KOPT-K1 (cell line): ENCODE results near the gene MARCHF10.

Experiments
- H3K27ac ChIP-seq: fragments of 200-600 bp; sonication (generic); 2 replicates; pipeline ENCODE4 v1.5.1; 2016; ENCODE audit warnings: antibody characterized with exemption, mild to moderate bottlenecking, low read depth, low read length; ENCODE audit not compliant: poor library complexity, severe bottlenecking
- H3K36me3 ChIP-seq: fragments of 200-600 bp; sonication (generic); 2 replicates; pipeline ENCODE4 v1.5.1; 2017; ENCODE audit warnings: antibody characterized with exemption, mild to moderate bottlenecking, low read length, moderate library complexity; ENCODE audit not compliant: insufficient read depth
- H3K9me3 ChIP-seq: fragments of 200-600 bp; sonication (generic); 2 replicates; pipeline ENCODE4 v1.5.1; 2017; ENCODE audit warnings: antibody characterized with exemption, low read length, mild to moderate bottlenecking; ENCODE audit not compliant: insufficient read depth, poor library complexity, severe bottlenecking

Gene MARCHF10

DNA sequence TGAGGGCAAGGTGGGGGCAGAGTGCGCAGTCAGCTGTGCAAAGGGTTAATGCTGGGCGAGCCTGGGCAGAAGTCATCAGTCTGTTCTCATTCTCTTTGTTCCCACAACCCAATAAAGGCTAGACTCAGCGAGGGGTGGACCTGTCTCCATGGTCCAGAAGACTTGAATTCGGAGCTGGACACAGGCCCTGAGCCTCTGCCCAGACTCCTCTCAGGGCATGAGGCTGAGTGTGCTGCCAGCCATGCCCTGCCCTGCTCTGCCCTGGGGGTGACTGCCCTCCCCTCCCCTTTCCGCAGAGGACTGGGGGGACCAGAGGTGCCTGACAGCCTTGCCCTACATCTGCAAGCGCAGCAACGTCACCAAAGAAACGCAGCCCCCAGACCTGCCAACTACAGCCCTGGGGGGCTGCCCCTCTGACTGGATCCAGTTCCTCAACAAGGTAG is 126.2 kb downstream of the MARCHF10 start:
- no peaks in the 10 kb centered on the region for H3K9me3 ChIP-seq
- no peak overlapping the region for H3K27ac ChIP-seq
- peaks cover 10% of the 10 kb centered on the region; the same call in 1 of the 2 replicates for H3K36me3 ChIP-seq

DNA sequence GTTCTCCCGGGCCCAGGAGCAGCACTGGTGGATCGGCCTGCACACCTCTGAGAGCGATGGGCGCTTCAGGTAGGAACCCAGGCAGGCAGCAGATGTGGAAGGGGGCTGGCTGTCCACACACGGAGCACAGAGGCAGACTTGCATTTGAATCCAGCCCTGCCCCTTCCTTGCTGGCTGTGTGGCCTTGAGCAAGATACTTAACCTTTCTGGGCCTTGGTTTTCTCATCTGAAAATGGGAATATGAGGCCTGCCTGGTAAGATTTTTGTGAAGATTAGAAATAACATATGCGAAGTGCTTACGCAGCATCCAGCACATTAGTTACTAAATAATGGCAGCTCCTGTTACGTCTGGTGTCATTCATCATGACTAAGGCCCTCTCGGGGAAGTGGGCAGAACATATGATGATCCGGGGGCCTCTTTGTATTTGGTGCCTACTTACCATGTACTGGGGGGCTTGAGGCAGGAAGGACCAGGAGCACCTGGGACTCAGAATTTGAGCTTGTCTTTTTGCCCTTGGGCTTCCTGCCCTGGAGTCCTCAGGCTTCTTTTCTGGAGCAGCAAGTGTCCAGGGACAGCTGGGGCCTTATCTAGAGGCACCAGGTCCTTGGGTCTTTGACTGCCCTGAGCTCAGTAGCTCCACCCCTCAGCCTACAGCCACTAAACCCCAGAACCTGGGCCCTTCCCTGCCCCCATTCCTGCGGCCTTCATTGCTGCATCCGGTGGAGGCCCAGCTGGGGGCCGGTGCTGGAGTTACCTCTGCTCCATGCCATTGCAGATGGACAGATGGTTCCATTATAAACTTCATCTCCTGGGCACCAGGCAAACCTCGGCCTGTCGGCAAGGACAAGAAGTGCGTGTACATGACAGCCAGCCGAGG is 126.8 kb downstream of the MARCHF10 start:
- H3K9me3 ChIP-seq = no peaks in the 10 kb centered on the region
- H3K27ac ChIP-seq = no peak overlapping the region
- peaks cover 10% of the 10 kb centered on the region; the same call in 1 of the 2 replicates for H3K36me3 ChIP-seq

DNA sequence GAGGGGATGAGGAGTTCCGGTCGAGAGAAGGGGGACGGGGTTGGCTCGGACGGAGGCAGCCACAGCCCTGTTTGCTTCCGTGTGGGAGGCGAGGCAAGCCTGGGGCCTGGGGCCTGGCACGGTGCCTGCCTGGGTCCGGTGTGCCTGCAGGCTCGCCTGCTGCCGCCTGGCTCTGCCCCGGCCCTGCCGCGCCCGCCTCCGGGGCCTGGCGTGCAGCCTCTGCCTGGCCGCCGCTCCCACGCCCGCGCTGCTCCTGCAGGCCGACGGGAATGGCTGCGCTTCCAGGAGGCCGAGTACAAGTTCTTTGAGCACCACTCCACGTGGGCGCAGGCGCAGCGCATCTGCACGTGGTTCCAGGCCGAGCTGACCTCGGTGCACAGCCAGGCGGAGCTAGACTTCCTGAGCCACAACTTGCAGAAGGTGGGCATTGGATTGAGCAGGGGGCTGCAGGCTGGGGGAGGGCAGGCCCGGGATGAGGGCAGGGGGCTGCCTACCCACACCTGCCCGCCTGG is 127.5 kb downstream of the MARCHF10 start:
- peaks cover 10% of the 10 kb centered on the region; the same call in 1 of the 2 replicates for H3K36me3 ChIP-seq
- H3K9me3 ChIP-seq = no peaks in the 10 kb centered on the region
- H3K27ac ChIP-seq = no peak overlapping the region

DNA sequence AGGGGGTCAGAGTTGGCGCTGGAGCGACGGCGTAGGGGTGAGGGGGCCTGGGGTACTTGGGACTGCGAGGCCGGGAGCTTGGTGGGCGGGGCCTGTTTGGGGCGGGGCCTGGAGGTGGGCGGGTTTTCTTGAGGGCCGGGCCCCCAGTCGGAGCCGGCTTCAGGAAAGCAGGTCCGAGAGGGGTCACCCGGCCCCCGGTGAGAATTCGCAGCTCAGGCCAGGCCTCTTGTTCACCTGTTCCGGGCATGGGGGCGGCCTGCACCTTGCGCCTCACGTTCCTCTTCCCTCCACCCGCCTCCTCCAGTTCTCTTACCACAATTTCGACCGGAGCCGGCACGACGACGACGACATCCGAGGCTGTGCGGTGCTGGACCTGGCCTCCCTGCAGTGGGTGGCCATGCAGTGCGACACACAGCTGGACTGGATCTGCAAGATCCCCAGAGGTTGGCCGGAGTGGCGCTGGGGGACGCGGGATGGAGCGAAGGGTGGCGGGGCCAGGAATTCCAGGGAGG is 128.2 kb downstream of the MARCHF10 start:
- Histone ChIP-seq H3K27ac (no peak overlapping the region), H3K9me3 (no peaks in the 10 kb centered on the region), H3K36me3 (peaks cover 10% of the 10 kb centered on the region; the same call in 1 of the 2 replicates)

DNA sequence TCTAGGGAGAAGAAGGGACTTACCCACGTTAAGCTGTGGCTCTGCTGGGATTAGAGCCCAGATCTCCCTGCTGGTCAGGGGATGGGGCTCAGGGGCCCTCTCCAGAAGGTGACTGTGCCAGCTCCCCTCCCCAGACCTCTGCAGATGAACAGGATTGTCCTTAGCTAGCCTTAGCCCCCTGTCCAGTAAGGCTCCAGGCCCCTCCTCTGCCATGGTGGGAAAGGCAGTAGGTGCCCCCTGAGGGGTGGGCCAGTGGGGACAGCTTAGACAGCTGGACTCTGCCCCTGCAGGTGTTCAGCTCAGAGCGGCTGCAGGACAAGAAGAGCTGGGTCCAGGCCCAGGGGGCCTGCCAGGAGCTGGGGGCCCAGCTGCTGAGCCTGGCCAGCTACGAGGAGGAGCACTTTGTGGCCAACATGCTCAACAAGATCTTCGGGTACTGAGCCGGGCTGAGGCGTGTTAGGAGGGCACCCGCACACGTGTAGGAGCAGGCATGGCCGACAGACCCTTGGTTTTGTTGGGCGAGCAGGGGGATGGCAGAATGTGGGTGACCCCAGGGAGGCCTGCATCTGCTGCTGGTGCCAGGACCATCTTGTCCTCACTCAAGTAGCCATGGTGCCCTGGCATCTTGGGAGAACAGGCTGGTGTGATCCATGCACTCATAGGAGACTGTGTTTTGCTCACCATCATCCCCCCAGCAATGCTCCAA is 129.7 kb downstream of the MARCHF10 start:
- no peak overlapping the region for H3K27ac ChIP-seq
- H3K36me3 ChIP-seq = peaks cover 15% of the 10 kb centered on the region; the same call in 1 of the 2 replicates
- H3K9me3 ChIP-seq = no peaks in the 10 kb centered on the region

- Histone ChIP-seq H3K36me3 (peaks cover 15% of the 10 kb centered on the region; the same call in 1 of the 2 replicates), H3K27ac (no peak overlapping the region), H3K9me3 (no peaks in the 10 kb centered on the region)
These were observed 131.0 kb downstream of the MARCHF10 start for GRCh38 chr17:62676952-62677596.

DNA sequence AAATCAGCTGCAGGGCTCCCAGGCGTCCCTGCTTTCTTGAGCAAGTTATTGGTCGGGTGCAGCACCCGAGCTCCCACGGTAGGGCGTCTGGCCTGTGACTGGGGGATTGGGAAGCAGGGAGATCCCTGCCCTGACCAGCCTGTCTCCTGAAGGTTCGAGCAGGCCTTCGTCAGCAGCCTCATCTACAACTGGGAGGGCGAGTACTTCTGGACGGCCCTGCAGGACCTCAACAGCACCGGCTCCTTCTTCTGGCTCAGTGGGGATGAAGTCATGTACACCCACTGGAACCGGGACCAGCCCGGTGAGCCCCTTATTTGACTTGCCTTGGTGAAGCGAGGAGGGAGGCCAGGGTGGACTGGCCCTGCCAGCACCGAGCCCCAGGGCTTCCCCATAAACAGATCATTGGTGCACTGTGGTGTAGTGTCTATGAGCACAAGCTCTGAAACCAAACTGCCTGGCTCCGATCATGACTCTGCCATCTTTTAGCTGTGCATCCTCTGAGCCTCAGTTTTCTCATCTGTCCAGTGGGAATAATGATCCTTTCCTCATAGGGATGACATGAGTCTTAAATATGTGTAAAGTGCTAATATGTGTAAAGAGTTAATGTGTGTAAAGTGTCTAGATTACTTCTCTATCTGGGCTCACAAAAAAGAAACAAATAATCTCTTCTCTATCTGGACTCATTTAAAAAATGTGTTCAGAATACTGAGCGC is 131.7 kb downstream of the MARCHF10 start:
- H3K9me3 ChIP-seq = no peaks in the 10 kb centered on the region
- peaks cover 11% of the 10 kb centered on the region; the same call in 1 of the 2 replicates for H3K36me3 ChIP-seq
- no peak overlapping the region for H3K27ac ChIP-seq

- H3K9me3 ChIP-seq = no peaks in the 10 kb centered on the region
- peaks cover 5% of the 10 kb centered on the region; the same call in 1 of the 2 replicates for H3K36me3 ChIP-seq
- H3K27ac ChIP-seq = no peak overlapping the region
These were observed 132.4 kb downstream of the MARCHF10 start for GRCh38 chr17:62675701-62676100.

GRCh38 chr17:62675260-62675659 is 132.9 kb downstream of the MARCHF10 start:
- no peaks in the 10 kb centered on the region for H3K9me3 ChIP-seq
- no peak overlapping the region for H3K27ac ChIP-seq
- peaks cover 5% of the 10 kb centered on the region; the same call in 1 of the 2 replicates for H3K36me3 ChIP-seq

- Histone ChIP-seq H3K36me3 (peaks cover 5% of the 10 kb centered on the region; the same call in 1 of the 2 replicates), H3K9me3 (no peaks in the 10 kb centered on the region), H3K27ac (no peak overlapping the region)
These were observed 133.3 kb downstream of the MARCHF10 start for GRCh38 chr17:62674841-62675240.

DNA sequence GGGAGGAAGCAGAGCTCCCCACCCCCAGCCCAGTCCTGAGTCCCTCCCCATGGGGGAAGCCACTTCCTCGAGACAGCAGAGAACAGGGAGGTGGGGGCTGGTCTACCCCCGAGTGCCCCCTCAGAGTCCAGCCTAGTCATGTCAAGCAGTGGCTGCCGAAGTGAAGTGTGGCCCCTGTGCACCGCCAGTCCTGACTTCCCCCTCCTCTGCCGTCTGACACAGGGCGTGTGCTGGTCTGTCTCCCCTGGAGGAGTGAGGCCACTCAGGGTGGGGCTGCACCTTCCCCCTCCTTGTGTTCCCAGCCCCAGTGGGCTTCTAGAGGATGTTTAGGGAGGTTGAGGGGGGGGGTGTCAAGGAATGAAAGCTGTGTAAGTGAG is 133.8 kb downstream of the MARCHF10 start:
- H3K36me3 ChIP-seq = peaks cover 5% of the 10 kb centered on the region; the same call in 1 of the 2 replicates

GRCh38 chr17:62673614-62674362 is 134.3 kb downstream of the MARCHF10 start:
- no peaks in the 10 kb centered on the region for H3K9me3 ChIP-seq
- peaks cover 5% of the 10 kb centered on the region; the same call in 1 of the 2 replicates for H3K36me3 ChIP-seq
- H3K27ac ChIP-seq = no peak overlapping the region

More for the DNA sequence above, 133.8 kb downstream of the MARCHF10 start:
- Histone ChIP-seq H3K27ac (no peak overlapping the region), H3K9me3 (no peaks in the 10 kb centered on the region)

DNA sequence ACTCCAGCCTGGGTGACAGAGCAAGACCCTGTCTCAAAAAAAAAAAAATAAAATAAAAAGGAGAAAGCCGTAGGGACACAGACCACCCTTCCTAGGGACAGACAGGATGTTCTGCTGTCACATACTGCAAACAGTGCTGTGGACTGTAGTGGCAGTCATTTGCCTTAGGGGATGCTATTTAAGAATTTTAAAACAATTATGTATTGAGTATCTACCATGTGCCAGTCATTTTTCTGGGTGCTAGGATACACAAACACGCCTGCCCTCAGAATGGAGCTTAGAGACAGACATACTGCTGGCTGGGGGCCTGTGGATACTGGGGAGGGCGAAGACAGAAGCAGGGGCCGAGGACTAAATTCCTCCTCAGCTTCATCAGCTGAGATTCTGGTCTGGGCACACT is 135.2 kb downstream of the MARCHF10 start:
- Histone ChIP-seq H3K36me3 (peaks cover 5% of the 10 kb centered on the region; the same call in 1 of the 2 replicates), H3K27ac (no peak overlapping the region), H3K9me3 (no peaks in the 10 kb centered on the region)
